NCI-H2107 (cell line): ENCODE measurements around the gene KPRP.

Experiments used
- DNase-seq: peaks from one replicate; lab custom pipeline; 2025; lab: John Stamatoyannopoulos, UW

The KPRP gene

GRCh38 chr1:152770411-152770810 lies 12.6 kb downstream of the KPRP start:
- DNase-seq, result no peak

- no peak for DNase-seq
Observed at GRCh38 chr1:152774875-152775274, 17.1 kb downstream of the KPRP start, which contains the start of gene LCE1F. LCE1F (plus strand) TSS chr1:152775140; CDS start chr1:152776372, 1,232 bp downstream.

GRCh38 chr1:152776361-152776760 lies 18.5 kb downstream of the KPRP start:
- no peak for DNase-seq

GRCh38 chr1:152777510-152778137 lies 19.8 kb downstream of the KPRP start:
- no peak for DNase-seq

- DNase-seq, result no peak
Observed at GRCh38 chr1:152783095-152783494, 25.3 kb downstream of the KPRP start.

- DNase-seq, result no peak
Observed at GRCh38 chr1:152786077-152786476, 28.3 kb downstream of the KPRP start, which contains the start of gene LCE1E. LCE1E (plus strand) TSS chr1:152786257; CDS start chr1:152787300, 1,043 bp downstream.

GRCh38 chr1:152795686-152796085 lies 37.9 kb downstream of the KPRP start:
- no peak for DNase-seq

GRCh38 chr1:152796421-152796820 lies 38.6 kb downstream of the KPRP start, which contains the start of gene LCE1D:
LCE1D (plus strand) TSS chr1:152796721; CDS start chr1:152797795, 1,074 bp downstream.
- DNase-seq, result no peak

GRCh38 chr1:152801333-152801732 lies 43.5 kb downstream of the KPRP start:
- DNase-seq, result no peak

- DNase-seq, result no peak
Observed at GRCh38 chr1:152806576-152806975, 48.8 kb downstream of the KPRP start, which contains the start of gene LCE1C. LCE1C (minus strand) TSS chr1:152806651; CDS start chr1:152805478, 1,173 bp downstream.

GRCh38 chr1:152811050-152811449 lies 53.2 kb downstream of the KPRP start:
- DNase-seq, result no peak
